ENCODE data around the gene ACOT4. TPM values are rescaled to one million over a fixed set of nuclear protein-coding genes. Genes with fewer than 3 reads are reported as not detected.

Gene ACOT4
- total and polyA plus RNA-seq, 4 donors: 2.5 to 12.9 (median 10.8) TPM

- no peak for TF ChIP-seq FOXA1 (IDR thresholded peaks at IDR 0.05)
- no peak for TF ChIP-seq RAD21 (IDR thresholded peaks at IDR 0.05)
- no peak for TF ChIP-seq RXRA (IDR thresholded peaks at IDR 0.05)
- no peak for TF ChIP-seq REST (IDR thresholded peaks at IDR 0.05)
- TF ChIP-seq, protein P1, sequence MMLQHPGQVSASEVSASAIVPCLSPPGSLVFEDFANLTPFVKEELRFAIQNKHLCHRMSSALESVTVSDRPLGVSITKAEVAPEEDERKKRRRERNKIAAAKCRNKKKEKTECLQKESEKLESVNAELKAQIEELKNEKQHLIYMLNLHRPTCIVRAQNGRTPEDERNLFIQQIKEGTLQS (IDR thresholded peaks at IDR 0.05): no peak
- TF ChIP-seq, protein P2, sequence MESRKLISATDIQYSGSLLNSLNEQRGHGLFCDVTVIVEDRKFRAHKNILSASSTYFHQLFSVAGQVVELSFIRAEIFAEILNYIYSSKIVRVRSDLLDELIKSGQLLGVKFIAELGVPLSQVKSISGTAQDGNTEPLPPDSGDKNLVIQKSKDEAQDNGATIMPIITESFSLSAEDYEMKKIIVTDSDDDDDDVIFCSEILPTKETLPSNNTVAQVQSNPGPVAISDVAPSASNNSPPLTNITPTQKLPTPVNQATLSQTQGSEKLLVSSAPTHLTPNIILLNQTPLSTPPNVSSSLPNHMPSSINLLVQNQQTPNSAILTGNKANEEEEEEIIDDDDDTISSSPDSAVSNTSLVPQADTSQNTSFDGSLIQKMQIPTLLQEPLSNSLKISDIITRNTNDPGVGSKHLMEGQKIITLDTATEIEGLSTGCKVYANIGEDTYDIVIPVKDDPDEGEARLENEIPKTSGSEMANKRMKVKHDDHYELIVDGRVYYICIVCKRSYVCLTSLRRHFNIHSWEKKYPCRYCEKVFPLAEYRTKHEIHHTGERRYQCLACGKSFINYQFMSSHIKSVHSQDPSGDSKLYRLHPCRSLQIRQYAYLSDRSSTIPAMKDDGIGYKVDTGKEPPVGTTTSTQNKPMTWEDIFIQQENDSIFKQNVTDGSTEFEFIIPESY (IDR thresholded peaks at IDR 0.05): no peak
- no peak for TF ChIP-seq TAF1 (conservative IDR thresholded peaks at IDR 0.05)
- TF ChIP-seq MAX (IDR thresholded peaks at IDR 0.05): no peak
- TF ChIP-seq HNF4G (IDR thresholded peaks at IDR 0.05): no peak
- TF ChIP-seq, protein P3, sequence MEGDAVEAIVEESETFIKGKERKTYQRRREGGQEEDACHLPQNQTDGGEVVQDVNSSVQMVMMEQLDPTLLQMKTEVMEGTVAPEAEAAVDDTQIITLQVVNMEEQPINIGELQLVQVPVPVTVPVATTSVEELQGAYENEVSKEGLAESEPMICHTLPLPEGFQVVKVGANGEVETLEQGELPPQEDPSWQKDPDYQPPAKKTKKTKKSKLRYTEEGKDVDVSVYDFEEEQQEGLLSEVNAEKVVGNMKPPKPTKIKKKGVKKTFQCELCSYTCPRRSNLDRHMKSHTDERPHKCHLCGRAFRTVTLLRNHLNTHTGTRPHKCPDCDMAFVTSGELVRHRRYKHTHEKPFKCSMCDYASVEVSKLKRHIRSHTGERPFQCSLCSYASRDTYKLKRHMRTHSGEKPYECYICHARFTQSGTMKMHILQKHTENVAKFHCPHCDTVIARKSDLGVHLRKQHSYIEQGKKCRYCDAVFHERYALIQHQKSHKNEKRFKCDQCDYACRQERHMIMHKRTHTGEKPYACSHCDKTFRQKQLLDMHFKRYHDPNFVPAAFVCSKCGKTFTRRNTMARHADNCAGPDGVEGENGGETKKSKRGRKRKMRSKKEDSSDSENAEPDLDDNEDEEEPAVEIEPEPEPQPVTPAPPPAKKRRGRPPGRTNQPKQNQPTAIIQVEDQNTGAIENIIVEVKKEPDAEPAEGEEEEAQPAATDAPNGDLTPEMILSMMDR (IDR thresholded peaks at IDR 0.05; ENCODE audit: low read depth, low read length, missing input control): no peak
- no peak for TF ChIP-seq HNF4A (conservative IDR thresholded peaks at IDR 0.05)
- no peak for TF ChIP-seq GABPA (IDR thresholded peaks at IDR 0.05 in 1 of 2, conservative IDR thresholded peaks at IDR 0.05 in 1 of 2)
- no peak for TF ChIP-seq FOXA2 (IDR thresholded peaks at IDR 0.05)
- TF ChIP-seq JUND (IDR thresholded peaks at IDR 0.05): no peak
- TF ChIP-seq SP1 (IDR thresholded peaks at IDR 0.05): no peak
- no peak for TF ChIP-seq NR2F2 (IDR thresholded peaks at IDR 0.05)
- no peaks in the 10 kb centered on the region for H3K4me1 ChIP-seq (ENCODE audit: control insufficient read depth in 4 of 4, insufficient read depth in 4 of 4, low read length in 3 of 4)
- no peak overlapping the region for H3K27ac ChIP-seq (ENCODE audit: low read depth in 1 of 2, low read length in 2 of 2)
- no peaks in the 10 kb centered on the region for H3K9me3 ChIP-seq (ENCODE audit: control insufficient read depth in 4 of 4, low read length in 3 of 4)
- H3K4me3 ChIP-seq (ENCODE audit: low read depth in 1 of 3, low read length in 3 of 3): no peak overlapping the region
- DNase-seq (ENCODE audit: low spot score): no peak
- 82% methylated on average over 1 of the region's 1 CpG for WGBS
- no peaks in the 10 kb centered on the region for H3K36me3 ChIP-seq (ENCODE audit: control insufficient read depth in 4 of 4, insufficient read depth in 3 of 4, low read depth in 1 of 4, low read length in 3 of 4)
- H3K9ac ChIP-seq (ENCODE audit: low read depth in 1 of 2, low read length in 2 of 2): no peak overlapping the region
- no peaks in the 10 kb centered on the region for H3K27me3 ChIP-seq (ENCODE audit: control insufficient read depth in 4 of 4, insufficient read depth in 4 of 4, low read length in 3 of 4)
Observed at GRCh38 chr14:73625706-73626105, 34.0 kb downstream of the ACOT4 start.

- Histone ChIP-seq H3K9ac (ENCODE audit: low read depth in 1 of 2, low read length in 2 of 2) (no peak overlapping the region), H3K4me3 (ENCODE audit: low read depth in 1 of 3, low read length in 3 of 3) (no peak overlapping the region), H3K27ac (ENCODE audit: low read depth in 1 of 2, low read length in 2 of 2) (no peak overlapping the region), H3K9me3 (ENCODE audit: control insufficient read depth in 4 of 4, low read length in 3 of 4) (no peaks in the 10 kb centered on the region), H3K4me1 (ENCODE audit: control insufficient read depth in 4 of 4, insufficient read depth in 4 of 4, low read length in 3 of 4) (no peaks in the 10 kb centered on the region), H3K36me3 (ENCODE audit: control insufficient read depth in 4 of 4, insufficient read depth in 3 of 4, low read depth in 1 of 4, low read length in 3 of 4) (no peaks in the 10 kb centered on the region), H3K27me3 (ENCODE audit: control insufficient read depth in 4 of 4, insufficient read depth in 4 of 4, low read length in 3 of 4) (no peaks in the 10 kb centered on the region)
- whole genome bisulfite sequencing: 87% methylated on average over 2 of the region's 2 CpGs
- DNase-seq (ENCODE audit: low spot score): no peak
- TF ChIP-seq REST (IDR thresholded peaks at IDR 0.05): no peak
- TF ChIP-seq, protein P1 (IDR thresholded peaks at IDR 0.05): no peak
- TF ChIP-seq, protein P3 (IDR thresholded peaks at IDR 0.05; ENCODE audit: low read depth, low read length, missing input control): no peak
- no peak for TF ChIP-seq SP1 (IDR thresholded peaks at IDR 0.05)
Observed at GRCh38 chr14:73627151-73627558, 35.5 kb downstream of the ACOT4 start.

Data from liver (tissue), 9 donors.